Erythroblast (primary cell): ENCODE data around the gene DCBLD1.

Experiments used
- GATA1 ChIP-seq: IDR thresholded peaks from 2 replicates; pipeline ENCODE4 v1.6.1; 2011; ENCODE audit warnings: low read depth, mild to moderate bottlenecking, control low read depth, low read length, moderate library complexity
- POLR2A ChIP-seq: IDR thresholded peaks from 2 replicates; pipeline ENCODE4 v1.6.1; 2011; ENCODE audit warnings: mild to moderate bottlenecking, low read length

GRCh38 chr6:117493470-117493869 lies 11.0 kb downstream of the DCBLD1 start:
- TF ChIP-seq POLR2A (no peak), GATA1 (no peak)
